ENCODE measurements around the gene RYR3.
"Not testable (repeated sequence)": the region's sequence is repeated elsewhere in the genome, so short reads cannot be mapped to it uniquely, and the experiment has no call there.

Gene RYR3

GRCh38 chr15:33524274-33524673 is 213.5 kb downstream of the RYR3 start:
- DNase-seq = no peak

- DNase-seq = no peak
Measured at GRCh38 chr15:33526532-33526931, 215.8 kb downstream of the RYR3 start.

- DNase-seq = no peak
Measured at GRCh38 chr15:33533197-33533596, 222.4 kb downstream of the RYR3 start.

- no peak for DNase-seq
Measured at GRCh38 chr15:33534642-33535041, 223.9 kb downstream of the RYR3 start.

GRCh38 chr15:33535135-33535534 is 224.4 kb downstream of the RYR3 start:
- DNase-seq = no peak

GRCh38 chr15:33539825-33540573 is 229.2 kb downstream of the RYR3 start:
- DNase-seq = no peak

- no peak for DNase-seq
Measured at GRCh38 chr15:33543957-33544356, 233.2 kb downstream of the RYR3 start.

- no peak for DNase-seq
Measured at GRCh38 chr15:33545866-33546265, 235.1 kb downstream of the RYR3 start.

GRCh38 chr15:33547876-33548275 is 237.1 kb downstream of the RYR3 start:
- DNase-seq = no peak

- no peak for DNase-seq
Measured at GRCh38 chr15:33551860-33552259, 241.1 kb downstream of the RYR3 start.

GRCh38 chr15:33553157-33553556 is 242.4 kb downstream of the RYR3 start:
- DNase-seq = no peak

GRCh38 chr15:33559207-33559890 is 248.6 kb downstream of the RYR3 start:
- no peak for DNase-seq

GRCh38 chr15:33561407-33561806 is 250.6 kb downstream of the RYR3 start:
- no peak for DNase-seq

GRCh38 chr15:33561967-33562366 is 251.2 kb downstream of the RYR3 start:
- DNase-seq = no peak

- no peak for DNase-seq
Measured at GRCh38 chr15:33565094-33565493, 254.3 kb downstream of the RYR3 start.

GRCh38 chr15:33567652-33568051 is 256.9 kb downstream of the RYR3 start:
- no peak for DNase-seq

GRCh38 chr15:33569036-33569435 is 258.3 kb downstream of the RYR3 start:
- no peak for DNase-seq

- not testable (repeated sequence) for DNase-seq
Measured at GRCh38 chr15:33577911-33578310, 267.1 kb downstream of the RYR3 start.

GRCh38 chr15:33580526-33580925 is 269.8 kb downstream of the RYR3 start:
- DNase-seq = no peak

GRCh38 chr15:33581032-33581431 is 270.3 kb downstream of the RYR3 start:
- DNase-seq = no peak

- DNase-seq = no peak
Measured at GRCh38 chr15:33584797-33585196, 274.0 kb downstream of the RYR3 start.

- DNase-seq = peak; percentile 73
Measured at GRCh38 chr15:33586786-33587697, 276.3 kb downstream of the RYR3 start.

- no peak for DNase-seq
Measured at GRCh38 chr15:33587773-33588172, 277.0 kb downstream of the RYR3 start.

- DNase-seq = no peak
Measured at GRCh38 chr15:33592864-33593263, 282.1 kb downstream of the RYR3 start.

Measured in NCI-H524 treated with DMSO at 0.1 percent for 48 hours (cell line).